ENCODE data around the gene NCAM2. TPM values are rescaled to one million over a fixed set of nuclear protein-coding genes. Genes with fewer than 3 reads are reported as not detected.

Gene NCAM2
- total and polyA plus RNA-seq, 7 donors = 0.14 to 2.4 (median 0.62) TPM

GRCh38 chr21:21097466-21097865 lies 99.3 kb downstream of the NCAM2 start:
- WGBS, 3 donors = 69 to 79% (median 73%) methylated on average over 1 of the region's 1 CpG
- no peak for ATAC-seq
- no peaks in the 10 kb centered on the region for H3K4me1 ChIP-seq
- no peaks in the 10 kb centered on the region for H3K27me3 ChIP-seq (ENCODE audit: insufficient read depth in 3 of 3, low read length in 2 of 3)
- no peak overlapping the region for H3K27ac ChIP-seq
- no peaks in the 10 kb centered on the region for H3K36me3 ChIP-seq (ENCODE audit: insufficient read depth in 1 of 2, low read depth in 1 of 2)
- intact Hi-C loops (cut with DNase I) = no loop called here
- TF ChIP-seq CTCF (IDR thresholded peaks at IDR 0.05) = no peak
- no peak for DNase-seq
- H3K4me3 ChIP-seq = no peak overlapping the region
- H3K9me3 ChIP-seq = no peaks in the 10 kb centered on the region

GRCh38 chr21:21101911-21102310 lies 103.7 kb downstream of the NCAM2 start:
- intact Hi-C loops (cut with DNase I) = no loop called here
- WGBS, 3 donors = 73 to 95% (median 76%) methylated on average over 1 of the region's 1 CpG
- Histone ChIP-seq H3K27me3 (ENCODE audit: insufficient read depth in 3 of 3, low read length in 2 of 3) (no peaks in the 10 kb centered on the region), H3K4me1 (no peaks in the 10 kb centered on the region), H3K36me3 (ENCODE audit: insufficient read depth in 1 of 2, low read depth in 1 of 2) (no peaks in the 10 kb centered on the region), H3K4me3 (no peak overlapping the region), H3K27ac (no peak overlapping the region), H3K9me3 (no peaks in the 10 kb centered on the region)
- TF ChIP-seq CTCF (IDR thresholded peaks at IDR 0.05) = no peak
- no peak for DNase-seq
- ATAC-seq = no peak

- Histone ChIP-seq H3K9me3 (no peaks in the 10 kb centered on the region), H3K27me3 (ENCODE audit: insufficient read depth in 3 of 3, low read length in 2 of 3) (no peaks in the 10 kb centered on the region), H3K36me3 (ENCODE audit: insufficient read depth in 1 of 2, low read depth in 1 of 2) (no peaks in the 10 kb centered on the region), H3K27ac (no peak overlapping the region), H3K4me3 (no peak overlapping the region), H3K4me1 (no peaks in the 10 kb centered on the region)
- no peak for ATAC-seq
- WGBS, 3 donors = 33 to 43% (median 40%) methylated on average over 2 of the region's 2 CpGs
- no peak for TF ChIP-seq CTCF (IDR thresholded peaks at IDR 0.05)
- intact Hi-C loops (cut with DNase I) = no loop called here
- no peak for DNase-seq
Measured at GRCh38 chr21:21102896-21103295, 104.7 kb downstream of the NCAM2 start.

GRCh38 chr21:21103692-21104091 lies 105.5 kb downstream of the NCAM2 start:
- Histone ChIP-seq H3K9me3 (no peaks in the 10 kb centered on the region), H3K27ac (no peak overlapping the region)
- intact Hi-C loops (cut with DNase I) = no loop called here

More at GRCh38 chr21:21103692-21104091, 105.5 kb downstream of the NCAM2 start:
- no peak overlapping the region for H3K4me3 ChIP-seq
- H3K27me3 ChIP-seq (ENCODE audit: insufficient read depth in 3 of 3, low read length in 2 of 3) = no peaks in the 10 kb centered on the region
- no peaks in the 10 kb centered on the region for H3K4me1 ChIP-seq
- 76 to 82% (median 78%) methylated on average over 3 of the region's 3 CpGs for WGBS, 3 donors
- ATAC-seq (no peak), DNase-seq (no peak)
- no peaks in the 10 kb centered on the region for H3K36me3 ChIP-seq (ENCODE audit: insufficient read depth in 1 of 2, low read depth in 1 of 2)
- TF ChIP-seq CTCF (IDR thresholded peaks at IDR 0.05) = no peak
